Activated naive CD8-positive, alpha-beta T cell (primary cell): ENCODE measurements around the gene ARSA.

ENCODE experiments used
- H3K27ac Mint-ChIP-seq: one replicate; pipeline ENCODE4 v1.8.0; 2021; ENCODE audit warnings: mixed read lengths
- H3K27me3 Mint-ChIP-seq: one replicate; pipeline ENCODE4 v1.8.0; 2021; ENCODE audit warnings: mixed read lengths
- H3K36me3 Mint-ChIP-seq: one replicate; pipeline ENCODE4 v1.8.0; 2021; ENCODE audit warnings: mixed read lengths
- H3K4me1 Mint-ChIP-seq: one replicate; pipeline ENCODE4 v1.8.0; 2021; ENCODE audit warnings: low read depth, mixed read lengths
- H3K4me3 Mint-ChIP-seq: one replicate; pipeline ENCODE4 v1.8.0; 2021; ENCODE audit warnings: mild to moderate bottlenecking, mixed read lengths
- H3K9me3 Mint-ChIP-seq: one replicate; pipeline ENCODE4 v1.8.0; 2021; ENCODE audit warnings: low read depth, mixed read lengths

Gene ARSA

DNA sequence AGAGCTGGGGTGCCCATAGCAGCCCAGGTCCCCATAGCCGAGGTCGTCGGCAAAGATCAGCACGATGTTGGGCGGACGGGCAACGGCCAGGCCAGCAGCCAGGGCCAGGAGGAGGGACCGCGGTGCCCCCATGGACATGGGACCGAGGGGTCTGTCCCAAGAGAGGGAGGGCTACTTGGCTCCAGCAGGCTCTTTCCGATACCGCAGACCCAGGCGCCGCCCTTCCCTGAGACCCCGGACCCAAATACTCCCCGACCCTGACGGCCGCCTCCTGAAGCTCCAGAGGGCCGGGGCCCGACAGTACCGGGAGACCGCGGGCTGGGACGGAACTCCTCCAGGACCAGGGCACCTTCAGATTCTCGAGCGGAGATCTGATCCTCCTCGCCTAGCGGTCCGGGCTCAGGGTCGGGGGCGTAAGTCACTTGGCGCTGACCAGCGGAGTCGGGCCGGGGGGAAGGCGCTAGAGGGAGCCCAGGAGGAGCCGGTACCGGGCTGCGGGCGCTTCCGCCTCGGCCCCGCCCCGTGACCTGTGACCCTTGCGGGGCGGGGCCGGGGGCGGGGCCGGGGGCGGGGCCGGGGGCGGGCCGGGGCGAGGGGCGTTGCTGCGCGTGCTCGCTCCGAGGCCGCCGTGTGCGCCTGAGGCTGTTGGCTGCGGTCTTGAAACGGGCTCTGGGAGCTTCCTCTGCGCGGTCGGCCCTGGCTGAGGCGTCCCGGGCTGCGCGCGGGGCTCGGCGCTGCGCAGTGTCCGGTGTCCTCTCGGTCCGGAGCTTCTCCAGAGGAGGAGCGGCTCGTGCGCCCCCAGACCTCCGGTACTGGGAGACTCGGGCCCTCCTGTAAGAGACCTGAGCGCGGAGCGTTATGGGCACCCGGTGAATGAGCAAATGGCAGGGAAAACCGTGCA is at the start of gene ARSA:
Gene ARSA, minus strand, starts transcription at position 511 of the 901 bp plus-strand sequence. Its CDS starts 373 bp downstream, at position 138.
- Mint-ChIP-seq H3K4me1 (peaks cover 21% of the 10 kb centered on the region), H3K27ac (peak within 1 kb of the TSS; percentile 93), H3K4me3 (peak within 1 kb of the TSS; percentile 97), H3K9me3 (no peaks in the 10 kb centered on the region), H3K27me3 (no peaks in the 10 kb centered on the region), H3K36me3 (no peaks in the 10 kb centered on the region)

DNA sequence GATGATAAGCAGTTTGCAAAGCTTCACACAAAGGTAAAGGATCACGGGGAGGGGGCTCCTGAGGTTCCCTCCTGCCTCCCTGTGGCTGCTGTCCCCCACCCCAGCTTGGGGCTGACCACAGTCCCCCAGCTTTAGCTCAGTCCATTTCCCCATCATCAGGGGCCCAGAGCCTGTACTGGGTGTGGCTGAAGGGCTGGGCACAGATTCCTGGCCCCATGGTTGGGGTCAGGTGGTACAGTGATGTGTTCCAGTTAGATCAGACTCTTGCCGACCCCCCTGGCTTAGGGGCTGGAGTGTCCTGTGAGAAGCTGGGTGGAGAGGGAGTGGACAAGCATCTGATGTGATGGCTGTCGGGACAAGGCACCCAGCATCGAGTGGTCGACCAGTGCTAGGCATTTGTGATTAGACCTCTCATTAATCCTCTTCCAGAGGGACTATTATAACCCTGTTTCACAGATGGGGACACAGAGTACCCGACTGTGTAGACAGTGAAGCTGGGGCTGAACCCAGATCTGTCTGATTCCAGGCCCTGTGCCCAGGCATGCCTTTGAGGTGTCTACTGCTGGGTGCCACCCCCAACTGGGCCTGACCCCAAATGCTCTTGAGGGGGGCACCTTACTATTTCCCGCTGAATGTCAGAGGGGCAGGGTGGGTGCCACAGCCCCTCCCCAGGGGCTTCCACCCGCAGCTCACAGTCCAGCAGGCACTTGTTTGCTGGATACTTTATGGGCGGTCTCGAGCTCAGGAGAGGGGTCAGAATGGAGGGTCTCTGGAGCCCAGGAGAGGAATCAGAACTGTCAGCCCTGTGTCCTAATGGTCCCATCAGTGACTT is 48.9 kb upstream of the ARSA start:
- peaks cover 9% of the 10 kb centered on the region for H3K27me3 Mint-ChIP-seq
- peak overlapping the region; percentile 2 for H3K4me3 Mint-ChIP-seq
- no peaks in the 10 kb centered on the region for H3K9me3 Mint-ChIP-seq
- no peaks in the 10 kb centered on the region for H3K36me3 Mint-ChIP-seq
- no peak overlapping the region for H3K27ac Mint-ChIP-seq
- peaks cover 10% of the 10 kb centered on the region for H3K4me1 Mint-ChIP-seq

DNA sequence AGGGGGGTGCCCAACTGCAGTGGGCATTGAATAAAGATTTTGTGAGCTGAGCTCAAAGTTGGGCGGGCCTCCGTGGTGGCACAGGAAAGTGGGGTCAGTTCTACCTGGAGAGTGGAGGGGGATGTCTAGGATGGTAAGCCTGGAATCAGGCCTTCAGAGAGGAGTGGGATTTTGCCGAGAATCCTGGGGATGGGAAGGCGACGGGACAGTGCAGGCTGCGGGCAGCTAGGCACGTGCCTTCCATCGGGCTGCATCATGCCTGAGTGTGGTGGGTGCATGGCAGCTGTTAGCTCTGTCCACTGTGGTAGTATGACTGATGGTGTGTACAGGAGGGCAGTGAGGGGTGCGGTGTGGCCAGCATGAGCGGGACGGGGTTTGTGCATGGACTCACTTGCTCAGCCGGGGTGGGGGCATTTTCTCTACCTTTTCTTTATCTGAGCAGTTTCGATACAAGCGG is 48.3 kb upstream of the ARSA start:
- no peaks in the 10 kb centered on the region for H3K9me3 Mint-ChIP-seq
- H3K27me3 Mint-ChIP-seq: peaks cover 9% of the 10 kb centered on the region
- no peak overlapping the region for H3K4me3 Mint-ChIP-seq
- H3K27ac Mint-ChIP-seq: no peak overlapping the region
- H3K4me1 Mint-ChIP-seq: peaks cover 13% of the 10 kb centered on the region
- H3K36me3 Mint-ChIP-seq: no peaks in the 10 kb centered on the region

DNA sequence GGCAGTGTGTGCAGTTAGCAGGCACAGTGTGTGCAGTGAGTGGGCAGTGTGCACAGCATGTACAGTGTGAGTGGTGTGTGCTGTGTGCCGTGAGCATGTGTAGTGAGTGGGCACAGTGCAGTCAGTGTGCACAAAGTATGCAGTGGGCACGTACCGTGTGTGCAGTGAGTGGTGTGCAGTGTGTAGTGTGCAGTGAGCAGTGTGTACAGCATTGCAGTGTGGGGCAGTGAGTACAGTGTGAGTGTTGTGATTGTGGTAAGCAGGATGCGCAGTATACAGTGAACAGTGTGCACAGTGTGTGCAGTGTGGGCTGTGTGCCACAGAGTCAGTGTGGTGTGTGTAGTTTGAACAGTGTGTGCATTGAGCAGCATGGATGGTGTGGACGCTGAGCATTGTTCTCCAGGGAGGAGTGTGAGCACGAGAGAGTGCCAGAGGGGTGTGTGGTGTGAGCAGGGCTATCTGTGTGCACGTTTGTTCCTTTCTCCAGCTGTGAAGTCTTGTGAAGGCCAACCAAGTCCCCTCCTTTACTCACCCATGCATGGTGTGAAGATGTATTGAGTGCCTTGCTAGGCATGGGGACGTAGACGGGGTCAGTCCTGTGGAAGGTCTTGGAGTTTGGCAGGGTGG is 47.7 kb upstream of the ARSA start:
- Mint-ChIP-seq H3K27me3 (peaks cover 9% of the 10 kb centered on the region), H3K27ac (no peak overlapping the region), H3K4me3 (peak overlapping the region; percentile 73), H3K36me3 (no peaks in the 10 kb centered on the region), H3K9me3 (no peaks in the 10 kb centered on the region), H3K4me1 (peaks cover 13% of the 10 kb centered on the region)

DNA sequence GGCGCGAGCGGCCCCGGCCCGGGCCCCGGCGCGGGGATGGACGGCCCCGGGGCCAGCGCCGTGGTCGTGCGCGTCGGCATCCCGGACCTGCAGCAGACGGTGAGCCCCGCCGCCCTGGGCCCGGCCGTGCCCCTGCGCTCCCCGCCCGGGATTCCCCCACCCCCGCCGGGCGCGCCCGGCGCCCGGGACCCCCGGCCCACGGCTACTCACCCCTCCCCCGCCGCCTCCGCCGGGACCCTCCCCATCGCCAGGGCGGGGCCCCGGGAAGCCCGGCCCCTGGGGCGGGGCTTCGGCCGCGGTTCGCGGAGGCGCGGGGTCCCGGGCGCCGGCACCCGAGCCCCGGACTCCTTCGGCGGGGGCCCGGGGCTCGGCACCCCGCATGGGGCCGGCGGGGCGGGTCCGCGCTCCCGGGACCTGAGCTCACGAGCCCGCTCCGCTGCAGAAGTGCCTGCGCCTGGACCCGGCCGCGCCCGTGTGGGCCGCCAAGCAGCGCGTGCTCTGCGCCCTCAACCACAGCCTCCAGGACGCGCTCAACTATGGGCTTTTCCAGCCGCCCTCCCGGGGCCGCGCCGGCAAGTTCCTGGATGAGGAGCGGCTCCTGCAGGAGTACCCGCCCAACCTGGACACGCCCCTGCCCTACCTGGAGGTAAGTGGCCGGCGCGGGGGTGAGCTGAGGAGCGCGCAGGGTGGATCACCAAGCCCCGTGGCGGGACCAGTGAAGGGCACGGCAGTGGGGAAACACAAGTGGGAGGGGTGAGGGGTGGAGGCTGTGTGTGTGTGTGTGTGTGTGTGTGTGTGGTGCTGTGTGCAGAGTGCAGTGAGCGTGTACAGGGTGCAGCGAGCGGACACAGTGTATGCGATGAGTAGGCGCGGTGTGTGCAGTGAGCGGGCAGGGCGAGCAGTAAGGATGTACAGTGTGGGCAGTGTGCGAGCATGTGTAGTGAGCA is 46.9 kb upstream of the ARSA start:
- peaks cover 13% of the 10 kb centered on the region for H3K4me1 Mint-ChIP-seq
- no peak overlapping the region for H3K27ac Mint-ChIP-seq
- H3K4me3 Mint-ChIP-seq: peak overlapping the region; percentile 73
- H3K36me3 Mint-ChIP-seq: no peaks in the 10 kb centered on the region
- no peaks in the 10 kb centered on the region for H3K9me3 Mint-ChIP-seq
- H3K27me3 Mint-ChIP-seq: peaks cover 9% of the 10 kb centered on the region

DNA sequence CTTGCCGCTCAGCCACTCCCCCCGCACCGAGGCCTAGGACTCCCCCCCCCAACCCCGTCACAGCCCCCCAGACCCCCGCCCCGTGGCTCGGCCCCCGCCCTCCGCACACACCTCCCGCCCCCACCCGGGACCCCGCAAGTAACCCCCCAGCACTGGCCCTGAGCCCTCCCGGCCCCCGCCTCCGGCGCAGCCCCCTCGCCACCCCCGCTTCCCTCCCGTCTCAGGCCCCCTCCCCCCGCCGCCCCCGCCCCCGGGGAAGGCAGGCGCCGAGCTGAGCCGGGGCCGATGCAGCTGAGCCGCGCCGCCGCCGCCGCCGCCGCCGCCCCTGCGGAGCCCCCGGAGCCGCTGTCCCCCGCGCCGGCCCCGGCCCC is 46.2 kb upstream of the ARSA start:
- no peaks in the 10 kb centered on the region for H3K36me3 Mint-ChIP-seq

DNA sequence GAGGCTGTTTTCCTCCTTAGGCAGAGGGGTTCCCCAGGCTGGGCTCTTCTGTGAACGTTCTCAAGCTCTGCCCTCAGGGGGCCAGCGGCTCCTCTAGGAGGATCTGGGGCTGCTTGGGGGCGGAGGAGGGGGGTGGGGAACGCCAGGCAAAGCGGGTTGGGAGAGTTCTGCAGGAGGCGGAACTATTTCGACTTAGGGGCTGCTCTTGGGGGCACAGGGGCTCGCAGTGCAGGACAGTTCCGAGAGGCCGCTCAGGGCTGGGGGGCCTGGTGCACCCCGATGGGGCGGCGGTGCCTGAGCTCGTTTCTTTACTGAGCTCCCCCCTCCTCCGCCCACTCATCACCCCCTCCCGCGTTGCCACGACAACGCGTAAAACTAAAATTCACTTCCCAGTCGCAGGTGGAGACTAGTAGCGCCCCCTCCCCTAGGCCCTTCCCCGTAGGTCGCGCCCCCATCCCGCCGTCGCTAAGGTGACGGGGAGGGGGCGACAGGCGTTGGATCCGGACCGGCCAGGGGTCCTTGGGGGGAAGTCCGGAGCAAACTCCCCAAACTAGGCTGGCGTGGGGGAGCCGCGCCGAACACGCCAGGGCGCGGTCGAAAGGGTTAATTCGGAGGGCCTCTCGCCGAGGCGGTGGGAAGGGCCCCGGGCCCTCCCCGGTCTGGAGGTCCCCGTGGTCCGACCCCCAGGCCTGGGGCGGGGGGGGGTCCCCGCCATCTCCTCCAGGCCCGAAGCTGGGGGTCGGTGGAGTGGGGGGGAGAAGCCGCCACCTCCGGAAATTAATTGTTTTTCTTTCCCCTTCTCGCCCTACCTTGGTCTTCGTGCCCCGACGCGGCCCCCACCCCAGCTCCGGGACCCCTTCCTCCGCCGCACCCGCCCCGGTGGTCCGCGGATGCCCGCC is 45.5 kb upstream of the ARSA start:
- H3K9me3 Mint-ChIP-seq: no peaks in the 10 kb centered on the region
- peak overlapping the region; percentile 32 for H3K4me3 Mint-ChIP-seq
- H3K27me3 Mint-ChIP-seq: peaks cover 9% of the 10 kb centered on the region
- peaks cover 13% of the 10 kb centered on the region for H3K4me1 Mint-ChIP-seq
- H3K27ac Mint-ChIP-seq: no peak overlapping the region
- H3K36me3 Mint-ChIP-seq: no peaks in the 10 kb centered on the region

More for the DNA sequence above, 46.2 kb upstream of the ARSA start:
- H3K27me3 Mint-ChIP-seq: peaks cover 9% of the 10 kb centered on the region
- H3K4me1 Mint-ChIP-seq: peaks cover 13% of the 10 kb centered on the region
- H3K27ac Mint-ChIP-seq: no peak overlapping the region
- no peaks in the 10 kb centered on the region for H3K9me3 Mint-ChIP-seq
- no peak overlapping the region for H3K4me3 Mint-ChIP-seq

DNA sequence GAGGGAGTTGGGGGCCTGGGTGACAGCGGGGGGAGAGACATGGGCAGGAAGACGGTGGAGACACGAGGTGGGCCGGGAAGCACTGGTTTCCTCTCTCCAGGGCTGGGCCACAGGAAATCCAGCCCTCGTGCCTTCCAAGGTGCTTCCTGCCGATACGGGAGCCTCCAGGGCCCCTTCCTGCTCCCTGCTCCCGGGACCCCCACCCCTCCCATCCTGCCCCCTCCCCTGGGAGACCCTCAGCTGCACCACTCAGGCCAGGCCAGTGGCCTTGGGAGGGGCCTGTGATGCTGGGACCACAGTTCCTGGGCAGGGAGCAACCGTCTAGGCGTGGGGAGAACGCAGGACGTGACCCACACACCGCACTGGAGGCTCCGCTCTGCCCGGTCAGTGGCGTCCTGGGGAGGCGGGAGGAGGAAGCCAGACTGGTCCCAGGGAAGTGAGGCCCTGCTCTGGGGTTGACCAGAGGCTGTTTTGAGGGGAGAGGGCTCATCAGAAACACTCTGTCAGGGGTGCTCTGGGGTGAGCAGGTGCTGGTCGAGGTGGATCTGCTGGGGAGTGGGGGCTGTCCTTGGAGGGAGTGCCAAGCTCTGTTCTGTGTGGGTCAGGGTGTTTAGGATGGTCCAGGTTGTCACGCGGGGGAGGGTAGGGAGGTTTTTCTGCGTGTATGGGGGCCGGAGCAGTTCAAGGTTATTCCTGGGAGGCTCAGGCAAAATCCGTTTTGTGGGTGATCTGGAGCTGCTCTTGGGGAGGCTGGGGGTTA is 44.7 kb upstream of the ARSA start, which contains the start of gene SHANK3:
Gene SHANK3, plus strand, starts transcription at position 353 of the 760 bp plus-strand sequence.
- H3K27me3 Mint-ChIP-seq: peaks cover 13% of the 10 kb centered on the region
- peak within 1 kb of the TSS; percentile 57 for H3K4me3 Mint-ChIP-seq
- H3K27ac Mint-ChIP-seq: no peak within 1 kb of the TSS
- H3K9me3 Mint-ChIP-seq: no peaks in the 10 kb centered on the region
- no peaks in the 10 kb centered on the region for H3K36me3 Mint-ChIP-seq
- H3K4me1 Mint-ChIP-seq: peaks cover 13% of the 10 kb centered on the region

DNA sequence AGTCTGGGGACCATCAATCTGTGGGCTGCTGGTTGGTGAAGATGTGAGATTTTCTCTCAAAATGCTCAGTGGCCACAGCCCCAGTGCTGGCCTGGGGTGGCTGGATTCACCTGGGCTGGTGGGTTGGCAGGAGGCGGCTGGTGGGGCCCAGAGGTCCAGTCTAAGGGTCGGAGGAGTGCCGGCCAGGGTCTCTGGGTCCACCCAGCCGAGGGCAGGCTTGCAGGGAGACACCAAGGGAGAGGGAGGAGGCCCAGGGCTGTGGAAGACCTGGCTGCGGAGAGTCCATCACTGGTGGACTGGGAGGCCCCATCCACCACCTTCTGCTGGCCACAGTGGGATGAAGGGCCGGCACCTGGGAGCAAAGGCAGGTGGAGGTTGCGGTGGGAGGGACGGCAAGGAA is 44.1 kb upstream of the ARSA start:
- Mint-ChIP-seq H3K9me3 (no peaks in the 10 kb centered on the region), H3K27ac (no peak overlapping the region), H3K4me1 (peaks cover 13% of the 10 kb centered on the region), H3K27me3 (peaks cover 13% of the 10 kb centered on the region), H3K36me3 (no peaks in the 10 kb centered on the region), H3K4me3 (no peak overlapping the region)

DNA sequence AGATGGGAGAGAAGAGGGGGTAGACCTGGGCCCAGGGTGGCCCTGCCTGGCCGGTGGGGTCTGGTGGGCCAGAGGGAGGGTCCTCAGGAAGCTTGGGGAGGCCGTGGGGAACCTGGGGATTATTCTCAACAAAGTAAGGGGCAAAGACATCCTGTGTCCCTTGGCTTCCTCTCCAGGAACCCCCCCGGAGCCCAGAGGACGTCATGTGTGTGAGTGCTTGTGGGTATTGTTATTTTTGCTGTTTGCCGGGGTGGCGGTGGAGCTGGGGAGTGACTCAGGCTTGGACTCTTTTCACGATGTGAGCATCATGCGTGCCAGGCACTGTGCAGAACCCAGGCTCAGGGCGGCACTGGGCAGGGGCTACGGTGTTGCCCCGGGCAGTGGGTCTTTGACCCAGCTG is 43.7 kb upstream of the ARSA start:
- Mint-ChIP-seq H3K27ac (no peak overlapping the region), H3K4me1 (peaks cover 13% of the 10 kb centered on the region), H3K4me3 (peak overlapping the region; percentile 42), H3K27me3 (peaks cover 13% of the 10 kb centered on the region), H3K36me3 (no peaks in the 10 kb centered on the region), H3K9me3 (no peaks in the 10 kb centered on the region)

DNA sequence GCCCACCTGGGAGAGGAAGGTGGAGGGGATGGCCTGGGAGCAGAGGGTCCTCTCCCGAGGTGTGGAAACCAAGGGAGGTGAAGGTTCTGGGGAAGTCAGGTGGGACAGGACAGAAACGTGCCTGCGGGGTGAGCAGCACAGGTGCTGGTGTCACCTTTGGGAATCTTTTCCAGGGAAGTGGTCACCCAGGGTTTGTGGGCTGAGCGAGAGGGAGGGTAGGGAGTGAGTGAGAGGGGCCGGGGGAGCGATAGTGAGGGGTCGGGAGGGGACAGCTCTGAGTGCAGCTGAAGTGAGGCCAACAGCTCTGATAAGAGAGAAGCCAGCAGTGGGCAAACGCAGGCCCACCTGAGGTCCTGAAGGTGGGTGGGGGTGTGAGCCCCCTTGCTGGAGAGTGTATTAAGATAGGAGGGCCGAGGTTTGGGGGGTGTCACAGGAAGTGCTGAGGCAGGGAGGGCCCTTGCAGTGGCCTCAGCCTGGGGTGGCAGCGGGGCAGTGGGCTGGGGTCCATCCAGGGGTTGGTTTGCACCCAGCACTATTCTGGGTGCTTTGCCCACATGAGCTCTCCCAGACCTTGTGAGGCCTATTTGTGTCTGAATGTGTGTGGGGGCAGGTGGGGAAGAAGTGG is 43.1 kb upstream of the ARSA start:
- Mint-ChIP-seq H3K27ac (no peak overlapping the region), H3K36me3 (no peaks in the 10 kb centered on the region), H3K4me1 (peaks cover 13% of the 10 kb centered on the region), H3K27me3 (peaks cover 10% of the 10 kb centered on the region), H3K9me3 (no peaks in the 10 kb centered on the region), H3K4me3 (peak overlapping the region; percentile 42)

DNA sequence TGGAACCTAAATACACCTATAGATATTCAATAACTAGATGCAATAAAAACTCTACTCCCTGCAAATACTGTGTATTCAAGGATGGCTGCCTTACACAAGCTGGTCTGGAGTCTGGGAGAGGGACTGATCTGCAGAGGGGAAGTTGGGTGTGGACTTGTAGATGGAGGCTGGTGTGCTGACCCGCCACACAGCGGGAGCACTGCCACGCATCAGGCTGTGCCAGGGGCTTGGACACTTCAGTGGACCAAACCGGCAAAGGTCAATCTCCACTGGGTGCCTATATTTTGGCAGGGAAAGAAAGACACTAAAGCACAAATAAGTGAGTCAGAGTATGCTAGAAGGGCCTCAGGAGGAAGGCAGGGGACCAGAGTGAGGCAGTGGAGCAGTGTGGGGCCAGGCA is 42.6 kb upstream of the ARSA start:
- peaks cover 11% of the 10 kb centered on the region for H3K4me1 Mint-ChIP-seq
- H3K27ac Mint-ChIP-seq: no peak overlapping the region
- H3K27me3 Mint-ChIP-seq: peaks cover 7% of the 10 kb centered on the region
- H3K9me3 Mint-ChIP-seq: no peaks in the 10 kb centered on the region
- H3K36me3 Mint-ChIP-seq: no peaks in the 10 kb centered on the region
- H3K4me3 Mint-ChIP-seq: no peak overlapping the region
